ENCODE data around the gene SND1. TPM values are rescaled to one million over a fixed set of nuclear protein-coding genes. Genes with fewer than 3 reads are reported as not detected.

Gene SND1
- total and polyA plus RNA-seq, 9 donors: 88.3 to 125 (median 97.7) TPM

- peaks cover 8% of the 10 kb centered on the region for H3K36me3 ChIP-seq (ENCODE audit: control insufficient read depth, insufficient read depth, low read length)
- no peak for DNase-seq
- H3K9me3 ChIP-seq (replicated peaks; ENCODE audit: control insufficient read depth, low read depth, low read length): no peaks in the 10 kb centered on the region
- peaks cover 27% of the 10 kb centered on the region for H3K4me1 ChIP-seq (ENCODE audit: control insufficient read depth, insufficient read depth, low read length)
- H3K4me3 ChIP-seq (ENCODE audit: low read length): no peak overlapping the region
- H3K27me3 ChIP-seq (ENCODE audit: control insufficient read depth, insufficient read depth, low read length): no peaks in the 10 kb centered on the region
- no peak overlapping the region for H3K27ac ChIP-seq (ENCODE audit: low read length)
- WGBS (ENCODE audit: insufficient coverage): 100% methylated on average over 1 of the region's 4 CpGs
Measured at GRCh38 chr7:127978421-127978820, 326.4 kb downstream of the SND1 start.

- Histone ChIP-seq H3K36me3 (ENCODE audit: control insufficient read depth, insufficient read depth, low read length) (peaks cover 8% of the 10 kb centered on the region), H3K4me1 (ENCODE audit: control insufficient read depth, insufficient read depth, low read length) (peaks cover 19% of the 10 kb centered on the region), H3K9me3 (replicated peaks; ENCODE audit: control insufficient read depth, low read depth, low read length) (no peaks in the 10 kb centered on the region), H3K27me3 (ENCODE audit: control insufficient read depth, insufficient read depth, low read length) (no peaks in the 10 kb centered on the region), H3K27ac (ENCODE audit: low read length) (no peak overlapping the region), H3K4me3 (ENCODE audit: low read length) (no peak overlapping the region)
- WGBS (ENCODE audit: insufficient coverage): 99% methylated on average over 8 of the region's 9 CpGs
- DNase-seq: no peak
Measured at GRCh38 chr7:127979113-127979727, 327.2 kb downstream of the SND1 start.

- Histone ChIP-seq H3K36me3 (ENCODE audit: control insufficient read depth, insufficient read depth, low read length) (peaks cover 8% of the 10 kb centered on the region), H3K4me3 (ENCODE audit: low read length) (no peak overlapping the region), H3K9me3 (replicated peaks; ENCODE audit: control insufficient read depth, low read depth, low read length) (no peaks in the 10 kb centered on the region), H3K27ac (ENCODE audit: low read length) (no peak overlapping the region), H3K27me3 (ENCODE audit: control insufficient read depth, insufficient read depth, low read length) (no peaks in the 10 kb centered on the region), H3K4me1 (ENCODE audit: control insufficient read depth, insufficient read depth, low read length) (peaks cover 14% of the 10 kb centered on the region)
- no peak for DNase-seq
Measured at GRCh38 chr7:127979728-127980126, 327.7 kb downstream of the SND1 start.

GRCh38 chr7:127980901-127981300, 328.9 kb downstream of the SND1 start:
- no CpG with 5 or more reads among the region's 1 CpG for WGBS (ENCODE audit: insufficient coverage)
- Histone ChIP-seq H3K27me3 (ENCODE audit: control insufficient read depth, insufficient read depth, low read length) (no peaks in the 10 kb centered on the region), H3K4me1 (ENCODE audit: control insufficient read depth, insufficient read depth, low read length) (peaks cover 4% of the 10 kb centered on the region), H3K4me3 (ENCODE audit: low read length) (no peak overlapping the region), H3K36me3 (ENCODE audit: control insufficient read depth, insufficient read depth, low read length) (peaks cover 8% of the 10 kb centered on the region), H3K27ac (ENCODE audit: low read length) (no peak overlapping the region), H3K9me3 (replicated peaks; ENCODE audit: control insufficient read depth, low read depth, low read length) (no peaks in the 10 kb centered on the region)
- no peak for DNase-seq

- Histone ChIP-seq H3K27me3 (ENCODE audit: control insufficient read depth, insufficient read depth, low read length) (no peaks in the 10 kb centered on the region), H3K36me3 (ENCODE audit: control insufficient read depth, insufficient read depth, low read length) (peaks cover 7% of the 10 kb centered on the region), H3K27ac (ENCODE audit: low read length) (no peak overlapping the region), H3K4me3 (ENCODE audit: low read length) (no peak overlapping the region), H3K9me3 (replicated peaks; ENCODE audit: control insufficient read depth, low read depth, low read length) (no peaks in the 10 kb centered on the region), H3K4me1 (ENCODE audit: control insufficient read depth, insufficient read depth, low read length) (peaks cover 2% of the 10 kb centered on the region)
- WGBS (ENCODE audit: insufficient coverage): 100% methylated on average over 1 of the region's 4 CpGs
- no peak for DNase-seq
Measured at GRCh38 chr7:127981965-127982364, 330.0 kb downstream of the SND1 start.

GRCh38 chr7:127983804-127984332, 331.9 kb downstream of the SND1 start:
- no peak overlapping the region for H3K27ac ChIP-seq (ENCODE audit: low read length)
- DNase-seq: no peak
- H3K4me3 ChIP-seq (ENCODE audit: low read length): no peak overlapping the region
- no peaks in the 10 kb centered on the region for H3K27me3 ChIP-seq (ENCODE audit: control insufficient read depth, insufficient read depth, low read length)
- 66% methylated on average over 5 of the region's 5 CpGs for WGBS (ENCODE audit: insufficient coverage)
- H3K9me3 ChIP-seq (replicated peaks; ENCODE audit: control insufficient read depth, low read depth, low read length): no peaks in the 10 kb centered on the region
- H3K36me3 ChIP-seq (ENCODE audit: control insufficient read depth, insufficient read depth, low read length): no peaks in the 10 kb centered on the region
- H3K4me1 ChIP-seq (ENCODE audit: control insufficient read depth, insufficient read depth, low read length): peaks cover 8% of the 10 kb centered on the region

GRCh38 chr7:127986581-127987521, 334.9 kb downstream of the SND1 start:
- Histone ChIP-seq H3K36me3 (ENCODE audit: control insufficient read depth, insufficient read depth, low read length) (peaks cover 10% of the 10 kb centered on the region), H3K4me1 (ENCODE audit: control insufficient read depth, insufficient read depth, low read length) (peaks cover 8% of the 10 kb centered on the region), H3K27me3 (ENCODE audit: control insufficient read depth, insufficient read depth, low read length) (no peaks in the 10 kb centered on the region), H3K27ac (ENCODE audit: low read length) (no peak overlapping the region), H3K4me3 (ENCODE audit: low read length) (no peak overlapping the region), H3K9me3 (replicated peaks; ENCODE audit: control insufficient read depth, low read depth, low read length) (no peaks in the 10 kb centered on the region)
- WGBS (ENCODE audit: insufficient coverage): 43% methylated on average over 3 of the region's 4 CpGs
- DNase-seq: peak; percentile 58

GRCh38 chr7:127988751-127989150, 336.8 kb downstream of the SND1 start:
- H3K4me3 ChIP-seq (ENCODE audit: low read length): no peak overlapping the region
- peaks cover 10% of the 10 kb centered on the region for H3K4me1 ChIP-seq (ENCODE audit: control insufficient read depth, insufficient read depth, low read length)
- WGBS (ENCODE audit: insufficient coverage): 33% methylated on average over 1 of the region's 1 CpG
- H3K27ac ChIP-seq (ENCODE audit: low read length): no peak overlapping the region
- H3K27me3 ChIP-seq (ENCODE audit: control insufficient read depth, insufficient read depth, low read length): no peaks in the 10 kb centered on the region
- peaks cover 14% of the 10 kb centered on the region for H3K36me3 ChIP-seq (ENCODE audit: control insufficient read depth, insufficient read depth, low read length)
- H3K9me3 ChIP-seq (replicated peaks; ENCODE audit: control insufficient read depth, low read depth, low read length): no peaks in the 10 kb centered on the region
- DNase-seq: no peak

GRCh38 chr7:127993317-127993716, 341.3 kb downstream of the SND1 start:
- no peak overlapping the region for H3K4me3 ChIP-seq (ENCODE audit: low read length)
- no peak overlapping the region for H3K27ac ChIP-seq (ENCODE audit: low read length)
- no peak for DNase-seq
- H3K36me3 ChIP-seq (ENCODE audit: control insufficient read depth, insufficient read depth, low read length): peaks cover 14% of the 10 kb centered on the region
- H3K9me3 ChIP-seq (replicated peaks; ENCODE audit: control insufficient read depth, low read depth, low read length): no peaks in the 10 kb centered on the region
- H3K4me1 ChIP-seq (ENCODE audit: control insufficient read depth, insufficient read depth, low read length): peaks cover 27% of the 10 kb centered on the region
- 94% methylated on average over 6 of the region's 6 CpGs for WGBS (ENCODE audit: insufficient coverage)
- no peaks in the 10 kb centered on the region for H3K27me3 ChIP-seq (ENCODE audit: control insufficient read depth, insufficient read depth, low read length)

GRCh38 chr7:127993987-127994386, 342.0 kb downstream of the SND1 start:
- Histone ChIP-seq H3K4me3 (ENCODE audit: low read length) (no peak overlapping the region), H3K27ac (ENCODE audit: low read length) (no peak overlapping the region), H3K36me3 (ENCODE audit: control insufficient read depth, insufficient read depth, low read length) (peaks cover 14% of the 10 kb centered on the region), H3K27me3 (ENCODE audit: control insufficient read depth, insufficient read depth, low read length) (no peaks in the 10 kb centered on the region), H3K9me3 (replicated peaks; ENCODE audit: control insufficient read depth, low read depth, low read length) (no peaks in the 10 kb centered on the region), H3K4me1 (ENCODE audit: control insufficient read depth, insufficient read depth, low read length) (peaks cover 27% of the 10 kb centered on the region)
- 95% methylated on average over 4 of the region's 5 CpGs for WGBS (ENCODE audit: insufficient coverage)
- DNase-seq: no peak

Data from muscle of leg (tissue), 11 donors.